ENCODE results near the gene SYT1.

GRCh38 chr12:79016181-79016580, 151.6 kb downstream of the SYT1 start:
- TF ChIP-seq EP300 (IDR thresholded peaks at IDR 0.05) (no peak), POLR2A (IDR thresholded peaks at IDR 0.05) (no peak)

Measured in upper lobe of left lung (tissue), 4 donors.